Central memory CD8-positive, alpha-beta T cell (primary cell): ENCODE data around the gene CASKIN2.

Source experiments
- ATAC-seq: fragments of 150-1000 bp; cut with Tn5 transposase; replicated peaks from 2 replicates; pipeline ENCODE4 v1.10.0; 2022; ENCODE audit warnings: mild to moderate bottlenecking, moderate FRiP score, moderate number of reproducible peaks; ENCODE audit not compliant: poor library complexity, severe bottlenecking; ENCODE audit errors: extremely low read depth
- DNase-seq, 2 donors: peaks; one replicate each; pipeline ENCODE4 v3.0.0; 2021; ENCODE audit warnings: low spot score in 2 of 2
- H3K27ac Mint-ChIP-seq: one replicate; pipeline ENCODE4 v1.8.0; 2022; ENCODE audit warnings: low read depth, mild to moderate bottlenecking, moderate library complexity, mixed read lengths
- H3K27me3 Mint-ChIP-seq: one replicate; pipeline ENCODE4 v1.8.0; 2022; ENCODE audit warnings: mixed read lengths
- H3K36me3 Mint-ChIP-seq: one replicate; pipeline ENCODE4 v1.8.0; 2022; ENCODE audit warnings: mild to moderate bottlenecking, moderate library complexity, mixed read lengths; ENCODE audit not compliant: insufficient read depth
- H3K4me1 Mint-ChIP-seq: one replicate; pipeline ENCODE4 v1.8.0; 2022; ENCODE audit warnings: mixed read lengths
- H3K4me3 Mint-ChIP-seq: one replicate; pipeline ENCODE4 v1.8.0; 2022; ENCODE audit warnings: mild to moderate bottlenecking, moderate library complexity, mixed read lengths
- H3K9me3 Mint-ChIP-seq: one replicate; pipeline ENCODE4 v1.8.0; 2022; ENCODE audit warnings: mixed read lengths

CASKIN2 gene

DNA sequence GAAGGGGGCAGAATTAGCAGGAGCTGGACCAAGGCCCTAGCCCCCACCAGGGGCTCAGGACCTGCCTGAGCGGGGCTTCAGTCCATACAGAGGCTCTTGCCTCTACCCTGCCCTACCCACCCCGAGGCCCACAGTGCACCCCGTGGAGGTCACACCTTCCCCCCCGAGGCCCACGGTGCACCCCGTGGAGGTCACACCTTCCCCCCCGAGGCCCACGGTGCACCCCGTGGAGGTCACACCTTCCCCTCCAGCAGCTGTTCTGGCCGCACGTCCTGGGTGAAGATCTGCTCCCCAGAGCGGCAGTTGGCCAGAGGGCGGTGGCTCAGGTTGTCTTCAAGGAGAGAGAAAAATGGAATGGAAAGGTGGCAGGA, 11.4 kb downstream of the CASKIN2 start:
- H3K4me1 Mint-ChIP-seq: peaks cover 8% of the 10 kb centered on the region
- DNase-seq (no peak), ATAC-seq (peak; percentile 96)
- no peaks in the 10 kb centered on the region for H3K27me3 Mint-ChIP-seq
- no peak overlapping the region for H3K27ac Mint-ChIP-seq
- peak overlapping the region; percentile 18 for H3K4me3 Mint-ChIP-seq
- peaks cover 1% of the 10 kb centered on the region for H3K36me3 Mint-ChIP-seq
- H3K9me3 Mint-ChIP-seq: no peaks in the 10 kb centered on the region

DNA sequence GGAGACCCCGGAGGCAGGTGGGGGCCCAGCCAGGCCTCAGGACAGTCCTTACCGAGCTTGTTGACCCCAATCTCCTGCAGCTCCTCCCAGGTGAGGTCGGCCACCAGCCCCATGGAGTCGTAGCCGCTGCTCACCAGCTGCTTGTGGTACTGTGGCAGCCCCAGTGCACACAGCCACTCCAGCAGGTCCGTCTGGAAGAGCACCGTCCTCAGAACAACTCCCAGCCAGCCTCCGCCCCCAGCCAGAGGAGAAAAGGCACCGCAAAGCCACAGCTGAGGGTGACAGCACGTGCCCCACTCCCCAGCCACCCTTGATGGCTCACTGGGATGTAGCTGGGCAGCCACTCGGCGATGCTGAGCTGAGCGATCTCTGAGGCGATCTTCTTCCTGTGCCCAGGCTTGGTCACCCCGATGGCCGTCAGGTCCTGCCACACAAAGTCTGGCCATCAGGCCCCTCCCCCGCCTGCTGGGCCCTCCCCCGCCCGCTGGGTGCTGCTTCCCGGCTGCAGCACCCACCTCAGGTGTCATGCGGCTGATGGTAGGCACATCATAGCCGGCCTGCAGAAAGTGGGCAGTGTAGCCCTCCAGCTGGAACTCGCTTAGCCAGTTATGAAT, 11.9 kb downstream of the CASKIN2 start:
- ATAC-seq (no peak), DNase-seq (no peak)
- H3K27ac Mint-ChIP-seq: no peak overlapping the region
- no peak overlapping the region for H3K4me3 Mint-ChIP-seq
- H3K36me3 Mint-ChIP-seq: peaks cover 1% of the 10 kb centered on the region
- peaks cover 8% of the 10 kb centered on the region for H3K4me1 Mint-ChIP-seq
- no peaks in the 10 kb centered on the region for H3K27me3 Mint-ChIP-seq
- H3K9me3 Mint-ChIP-seq: no peaks in the 10 kb centered on the region

- Mint-ChIP-seq H3K27ac (no peak overlapping the region), H3K4me3 (no peak overlapping the region), H3K36me3 (peaks cover 1% of the 10 kb centered on the region), H3K4me1 (peaks cover 8% of the 10 kb centered on the region), H3K27me3 (no peaks in the 10 kb centered on the region), H3K9me3 (no peaks in the 10 kb centered on the region)
- DNase-seq (no peak), ATAC-seq (no peak)
These were observed 12.5 kb downstream of the CASKIN2 start for GRCh38 chr17:75502721-75503329.

GRCh38 chr17:75502072-75502720, 13.1 kb downstream of the CASKIN2 start:
- Mint-ChIP-seq H3K9me3 (no peaks in the 10 kb centered on the region), H3K27ac (no peak overlapping the region), H3K4me3 (no peak overlapping the region), H3K27me3 (no peaks in the 10 kb centered on the region), H3K36me3 (peaks cover 3% of the 10 kb centered on the region), H3K4me1 (peaks cover 8% of the 10 kb centered on the region)
- ATAC-seq (no peak), DNase-seq (no peak)

DNA sequence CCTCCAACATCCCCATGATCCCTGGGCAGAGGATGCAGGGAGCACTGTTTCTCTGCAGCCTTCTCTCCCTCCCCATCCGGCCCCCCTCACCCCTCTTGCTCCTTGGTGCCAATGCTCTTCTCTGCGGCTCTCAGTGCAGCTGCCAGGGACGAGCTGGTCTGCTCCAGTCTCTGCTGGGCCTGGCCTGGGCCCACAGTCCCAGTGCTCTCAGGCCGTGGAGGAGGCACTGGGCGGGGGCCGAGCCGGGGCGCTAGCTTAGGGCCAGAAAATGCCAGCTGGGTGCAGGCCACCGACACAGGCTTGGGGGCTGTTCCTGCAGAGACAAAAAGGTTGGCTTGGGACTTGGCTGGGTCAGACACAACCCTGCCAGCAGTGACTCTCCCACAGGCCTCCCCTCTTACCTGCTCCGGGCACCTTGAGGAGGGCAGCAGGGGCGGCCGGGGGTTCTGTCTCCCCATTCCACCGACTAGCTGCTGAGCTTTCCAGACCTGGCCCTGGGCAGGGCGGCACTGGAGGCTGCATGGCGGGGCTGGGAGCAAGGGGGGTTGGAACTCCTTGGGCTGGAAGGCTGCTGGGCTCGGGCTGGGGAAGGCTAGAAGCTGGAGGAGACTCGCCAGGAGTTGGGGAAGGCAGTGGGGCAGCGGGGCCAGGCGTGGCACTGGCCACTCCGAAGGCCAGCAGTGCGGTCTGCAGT, 13.8 kb downstream of the CASKIN2 start:
- Mint-ChIP-seq H3K4me3 (no peak overlapping the region), H3K27me3 (no peaks in the 10 kb centered on the region), H3K4me1 (peaks cover 8% of the 10 kb centered on the region), H3K36me3 (peaks cover 7% of the 10 kb centered on the region), H3K27ac (no peak overlapping the region), H3K9me3 (no peaks in the 10 kb centered on the region)
- ATAC-seq (no peak), DNase-seq (no peak)

DNA sequence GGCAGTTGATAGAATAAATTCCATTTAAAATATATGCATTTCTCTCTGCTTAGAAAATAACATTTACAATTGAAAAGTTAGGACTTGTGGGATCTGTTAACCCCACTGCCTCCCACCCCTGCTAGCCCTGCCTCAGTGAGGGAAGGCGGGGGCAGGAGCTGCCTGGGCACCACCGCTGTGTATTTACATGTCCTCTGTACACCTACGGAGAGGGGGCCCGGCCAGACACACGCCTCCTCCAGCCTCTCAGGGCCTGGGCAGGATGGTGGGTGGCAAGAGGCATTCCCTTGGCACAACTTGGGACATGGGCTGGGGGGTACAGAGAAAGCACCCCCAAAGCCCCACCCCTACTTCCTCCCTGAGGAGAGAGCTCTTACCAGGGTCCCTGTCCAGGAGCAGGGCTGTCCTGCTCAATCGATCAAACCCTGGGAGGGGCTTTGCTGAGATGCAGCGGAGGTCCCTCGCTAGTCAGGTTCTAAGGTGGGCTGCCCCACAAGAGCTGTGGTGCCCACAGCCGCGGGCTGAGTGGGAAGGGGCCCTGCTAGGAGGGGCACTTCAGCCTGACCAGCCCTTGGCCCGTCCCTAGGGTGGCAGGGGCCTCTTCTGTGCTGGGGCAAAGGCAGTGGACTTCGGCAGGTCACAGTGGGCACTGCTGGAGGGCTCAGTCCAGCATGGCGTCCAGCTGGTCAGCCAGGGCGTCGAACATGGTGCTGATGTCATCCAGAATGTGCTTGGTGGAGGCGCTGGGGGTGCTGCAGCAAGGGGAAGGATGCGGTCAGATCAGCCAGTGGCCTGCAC, 14.7 kb downstream of the CASKIN2 start:
- Mint-ChIP-seq H3K4me3 (no peak overlapping the region), H3K9me3 (no peaks in the 10 kb centered on the region), H3K27me3 (no peaks in the 10 kb centered on the region), H3K27ac (no peak overlapping the region), H3K4me1 (peaks cover 8% of the 10 kb centered on the region), H3K36me3 (peaks cover 8% of the 10 kb centered on the region)
- DNase-seq: no peak
- no peak for ATAC-seq

- Mint-ChIP-seq H3K36me3 (peaks cover 9% of the 10 kb centered on the region), H3K27me3 (no peaks in the 10 kb centered on the region), H3K4me1 (peaks cover 6% of the 10 kb centered on the region), H3K9me3 (no peaks in the 10 kb centered on the region), H3K27ac (no peak overlapping the region), H3K4me3 (no peak overlapping the region)
- ATAC-seq (no peak), DNase-seq (no peak)
These were observed 15.9 kb downstream of the CASKIN2 start for GRCh38 chr17:75499313-75500022.

- ATAC-seq: no peak
- Mint-ChIP-seq H3K9me3 (no peaks in the 10 kb centered on the region), H3K4me1 (no peaks in the 10 kb centered on the region), H3K4me3 (no peak overlapping the region), H3K27me3 (no peaks in the 10 kb centered on the region), H3K27ac (no peak overlapping the region), H3K36me3 (peaks cover 11% of the 10 kb centered on the region)
- DNase-seq: no peak
These were observed 16.6 kb downstream of the CASKIN2 start for GRCh38 chr17:75498726-75499213.

DNA sequence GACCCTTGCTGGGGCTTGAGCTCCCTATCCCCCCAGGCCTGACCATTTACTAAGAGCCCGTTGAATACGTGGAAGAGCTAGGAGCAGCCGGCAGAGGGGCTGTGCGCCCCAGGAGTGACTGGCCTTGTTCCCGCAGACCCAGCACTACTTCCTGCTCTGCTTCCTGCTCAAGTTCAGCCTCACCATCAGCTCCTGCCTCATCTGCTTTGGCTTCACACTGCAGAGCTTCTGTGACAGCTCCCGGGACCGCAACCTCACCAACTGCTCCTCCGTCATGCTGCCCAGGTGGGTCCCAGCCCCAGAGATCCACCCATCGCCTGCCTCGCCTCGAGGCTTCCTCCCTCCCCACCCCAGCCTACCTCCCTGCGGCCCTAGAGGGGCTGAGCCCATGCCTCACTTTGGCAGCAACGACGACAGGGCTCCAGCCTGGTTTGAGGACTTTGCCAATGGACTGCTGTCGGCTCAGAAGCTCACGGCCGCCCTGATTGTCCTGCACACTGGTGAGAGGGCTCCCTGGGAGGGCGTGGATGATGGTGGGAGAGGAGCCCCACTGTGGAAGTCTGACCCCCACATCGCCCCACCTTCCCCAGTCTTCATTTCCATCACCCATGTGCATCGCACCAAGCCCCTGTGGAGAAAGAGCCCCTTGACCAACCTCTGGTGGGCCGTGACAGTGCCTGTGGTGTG, 17.2 kb downstream of the CASKIN2 start:
- Mint-ChIP-seq H3K9me3 (no peaks in the 10 kb centered on the region), H3K27me3 (no peaks in the 10 kb centered on the region), H3K27ac (no peak overlapping the region), H3K4me1 (no peaks in the 10 kb centered on the region), H3K36me3 (peaks cover 11% of the 10 kb centered on the region), H3K4me3 (no peak overlapping the region)
- ATAC-seq (no peak), DNase-seq (no peak)

DNA sequence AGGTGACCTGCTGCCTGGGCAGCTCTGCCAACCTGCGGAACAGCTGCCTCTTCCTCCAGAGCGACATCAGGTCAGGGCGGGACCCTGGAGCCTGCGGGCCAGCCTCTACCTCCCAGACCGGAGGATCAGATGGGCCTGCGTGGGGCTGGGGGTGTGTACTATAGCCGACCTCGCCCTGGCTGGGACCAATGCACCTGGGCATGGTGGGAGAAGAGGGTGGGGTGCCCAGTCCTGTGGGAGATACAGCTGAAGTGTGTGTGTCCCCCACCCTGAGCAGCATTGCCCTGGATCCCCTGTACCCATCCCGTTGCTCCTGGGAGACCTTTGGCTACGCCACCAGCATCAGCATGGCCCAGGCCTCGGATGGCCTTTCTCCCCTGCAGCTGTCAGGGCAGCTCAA, 19.3 kb downstream of the CASKIN2 start:
- H3K4me3 Mint-ChIP-seq: no peak overlapping the region
- H3K27me3 Mint-ChIP-seq: no peaks in the 10 kb centered on the region
- no peaks in the 10 kb centered on the region for H3K4me1 Mint-ChIP-seq
- no peaks in the 10 kb centered on the region for H3K9me3 Mint-ChIP-seq
- peaks cover 11% of the 10 kb centered on the region for H3K36me3 Mint-ChIP-seq
- DNase-seq (no peak), ATAC-seq (no peak)
- H3K27ac Mint-ChIP-seq: no peak overlapping the region

DNA sequence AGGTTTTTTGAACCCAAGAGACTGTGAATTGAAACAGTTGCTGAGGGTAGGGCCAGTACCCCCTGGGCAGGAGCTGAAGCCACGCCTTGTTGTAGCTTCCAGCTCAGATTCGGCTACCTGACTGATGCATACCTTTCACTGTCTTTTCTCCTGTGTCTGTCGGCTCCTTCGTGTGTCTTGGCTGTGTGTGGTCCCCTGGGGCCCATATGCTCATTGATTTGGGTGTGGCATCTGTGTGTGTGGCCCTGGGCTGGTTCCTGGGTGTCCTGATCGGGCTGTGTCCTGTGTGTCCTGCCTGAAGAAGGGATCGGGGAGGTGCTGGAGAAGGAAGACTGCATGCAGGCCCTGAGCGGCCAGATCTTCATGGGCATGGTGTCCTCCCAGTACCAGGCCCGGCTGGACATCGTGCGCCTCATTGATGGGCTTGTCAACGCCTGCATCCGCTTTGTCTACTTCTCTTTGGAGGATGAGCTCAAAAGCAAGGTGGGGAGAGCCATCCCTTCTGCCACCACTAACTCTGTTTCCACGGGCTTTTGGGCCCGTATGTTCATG, 20.9 kb downstream of the CASKIN2 start:
- Mint-ChIP-seq H3K27me3 (no peaks in the 10 kb centered on the region), H3K9me3 (no peaks in the 10 kb centered on the region), H3K27ac (no peak overlapping the region), H3K36me3 (peaks cover 11% of the 10 kb centered on the region), H3K4me3 (no peak overlapping the region), H3K4me1 (no peaks in the 10 kb centered on the region)
- ATAC-seq: no peak
- DNase-seq: no peak
